Measurements from ENCODE around the gene LGALS4.
"Not testable (repeated sequence)": the region's sequence is repeated elsewhere in the genome, so short reads cannot be mapped to it uniquely, and the experiment has no call there.

GRCh38 chr19:38791451-38792064 is 21.2 kb downstream of the LGALS4 start:
- TF ChIP-seq CTCF (conservative IDR thresholded peaks at IDR 0.05; ENCODE audit: low read depth in 2 of 2); REST (IDR thresholded peaks at IDR 0.05; ENCODE audit: unreplicated experiment); ETS1 (IDR thresholded peaks at IDR 0.05); JUNB (IDR thresholded peaks at IDR 0.05; ENCODE audit: unreplicated experiment); POLR2AphosphoS5 (IDR thresholded peaks at IDR 0.05; ENCODE audit: low read depth); CREB1 (CRISPR knock-in tag; IDR thresholded peaks at IDR 0.05; ENCODE audit: low read depth): not testable (repeated sequence)

Data from GM23338 (cell line).